Thoracic aorta (tissue), 2 donors: ENCODE results near the gene PLEKHG5. TPM values are rescaled to one million over a fixed set of nuclear protein-coding genes. Genes with fewer than 3 reads are reported as not detected.

Experiments
- ATAC-seq: fragments of 150-250 bp; one replicate; pipeline ENCODE4 v1.8.0; 2017; ENCODE audit warnings: low read depth; ENCODE audit not compliant: insufficient number of reproducible peaks, low FRiP score
- DNase-seq: peaks from one replicate; pipeline ENCODE4 v3.0.0-alpha.2; 2020; ENCODE audit warnings: low spot score
- H3K27ac ChIP-seq, 2 donors: fragments of 200-600 bp; sonication (generic); 1 replicate in 1 of 2; 2 replicates in 1 of 2; pipeline ENCODE4 v1.5.1; 2016; ENCODE audit warnings: mild to moderate bottlenecking in 2 of 2, moderate library complexity in 2 of 2
- H3K27me3 ChIP-seq: fragments of 200-600 bp; sonication (generic); replicated peaks from 2 replicates; pipeline ENCODE4 v1.6.0; 2016; ENCODE audit warnings: mild to moderate bottlenecking; ENCODE audit not compliant: insufficient read depth
- H3K36me3 ChIP-seq: fragments of 200-600 bp; sonication (generic); one replicate; pipeline ENCODE4 v1.5.1; 2016
- H3K4me1 ChIP-seq, 2 donors: fragments of 200-600 bp; sonication (generic); 1 replicate in 1 of 2; 2 replicates in 1 of 2; pipeline versions ENCODE4 v1.5.1 to v1.6.0; 2016; ENCODE audit warnings: low read depth in 2 of 2, mild to moderate bottlenecking in 1 of 2; ENCODE audit not compliant: control insufficient read depth in 1 of 2
- H3K4me3 ChIP-seq: fragments of 200-600 bp; sonication (generic); 2 replicates; pipeline ENCODE4 v1.5.1; 2016; ENCODE audit warnings: mild to moderate bottlenecking
- H3K9me3 ChIP-seq: fragments of 200-600 bp; sonication (generic); 2 replicates; pipeline ENCODE4 v1.5.1; 2016
- total RNA-seq, 2 donors: library from RNA; depleted of rRNA; stranded (reverse); fragments of >200 nt; gene quantifications; one replicate each; pipeline versions ENCODE4 v1.1.0 to v1.2.3, GENCODE V29; 2016
- TF ChIP-seq, protein P1 (sequence below): fragments of 200-600 bp; sonication (generic); IDR thresholded peaks from one replicate; pipeline ENCODE4 v1.5.1; 2019; ENCODE audit warnings: antibody characterized with exemption

The PLEKHG5 gene
- total RNA-seq, 2 donors from 2014 or later = 23.4 to 32.9 TPM

DNA sequence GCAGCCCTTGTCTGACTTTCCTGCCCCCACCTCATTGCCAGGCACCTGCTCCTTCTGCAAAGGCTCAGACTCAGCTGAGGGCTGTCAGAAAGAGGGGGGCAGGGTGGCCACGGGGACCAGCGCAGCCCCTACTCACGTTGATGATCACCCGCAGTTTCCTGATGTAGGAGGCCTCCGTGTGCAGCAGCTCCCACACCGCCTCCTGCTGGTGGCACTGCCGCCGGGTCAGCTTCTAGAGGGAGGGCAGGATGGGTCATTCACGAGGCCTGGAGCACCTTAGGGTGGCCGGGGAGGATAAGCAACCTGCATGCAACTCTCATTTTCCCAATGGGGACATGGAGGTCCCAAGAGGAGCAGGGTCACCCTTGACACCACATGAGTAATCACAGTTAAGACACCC, 19.1 kb downstream of the PLEKHG5 start:
- Histone ChIP-seq H3K27me3 (no peaks in the 10 kb centered on the region), H3K4me3 (no peak overlapping the region), H3K27ac (no peak overlapping the region), H3K9me3 (no peaks in the 10 kb centered on the region), H3K36me3 (peaks cover 30% of the 10 kb centered on the region), H3K4me1 (no peaks in the 10 kb centered on the region)
- ATAC-seq = no peak
- TF ChIP-seq, protein P1, sequence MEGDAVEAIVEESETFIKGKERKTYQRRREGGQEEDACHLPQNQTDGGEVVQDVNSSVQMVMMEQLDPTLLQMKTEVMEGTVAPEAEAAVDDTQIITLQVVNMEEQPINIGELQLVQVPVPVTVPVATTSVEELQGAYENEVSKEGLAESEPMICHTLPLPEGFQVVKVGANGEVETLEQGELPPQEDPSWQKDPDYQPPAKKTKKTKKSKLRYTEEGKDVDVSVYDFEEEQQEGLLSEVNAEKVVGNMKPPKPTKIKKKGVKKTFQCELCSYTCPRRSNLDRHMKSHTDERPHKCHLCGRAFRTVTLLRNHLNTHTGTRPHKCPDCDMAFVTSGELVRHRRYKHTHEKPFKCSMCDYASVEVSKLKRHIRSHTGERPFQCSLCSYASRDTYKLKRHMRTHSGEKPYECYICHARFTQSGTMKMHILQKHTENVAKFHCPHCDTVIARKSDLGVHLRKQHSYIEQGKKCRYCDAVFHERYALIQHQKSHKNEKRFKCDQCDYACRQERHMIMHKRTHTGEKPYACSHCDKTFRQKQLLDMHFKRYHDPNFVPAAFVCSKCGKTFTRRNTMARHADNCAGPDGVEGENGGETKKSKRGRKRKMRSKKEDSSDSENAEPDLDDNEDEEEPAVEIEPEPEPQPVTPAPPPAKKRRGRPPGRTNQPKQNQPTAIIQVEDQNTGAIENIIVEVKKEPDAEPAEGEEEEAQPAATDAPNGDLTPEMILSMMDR = no peak
- no peak for DNase-seq

DNA sequence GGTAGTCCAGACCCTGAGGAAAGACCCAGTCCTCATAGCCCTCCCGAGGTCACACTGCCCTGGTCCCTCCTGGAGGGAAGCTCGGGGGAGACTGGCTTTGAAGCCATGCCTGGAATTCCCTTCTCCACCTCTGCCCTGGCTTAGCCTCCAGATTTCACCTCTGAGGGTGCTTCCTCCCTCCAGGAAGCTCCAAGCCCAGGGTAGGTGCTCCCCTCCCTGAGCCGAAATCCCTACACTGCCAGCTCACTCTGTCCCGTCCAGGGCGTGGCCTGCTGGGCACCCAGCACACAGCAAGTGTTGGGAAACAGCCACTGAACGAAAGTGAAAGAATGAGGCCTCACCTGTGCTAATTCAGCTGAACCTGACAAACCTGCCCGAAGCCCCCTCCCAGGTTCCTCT, 19.5 kb downstream of the PLEKHG5 start:
- H3K9me3 ChIP-seq = no peaks in the 10 kb centered on the region
- no peak overlapping the region for H3K27ac ChIP-seq
- TF ChIP-seq, protein P1 = no peak
- H3K36me3 ChIP-seq = peaks cover 30% of the 10 kb centered on the region
- H3K4me3 ChIP-seq = no peak overlapping the region
- no peaks in the 10 kb centered on the region for H3K27me3 ChIP-seq
- H3K4me1 ChIP-seq = no peaks in the 10 kb centered on the region
- no peak for DNase-seq
- ATAC-seq = no peak

DNA sequence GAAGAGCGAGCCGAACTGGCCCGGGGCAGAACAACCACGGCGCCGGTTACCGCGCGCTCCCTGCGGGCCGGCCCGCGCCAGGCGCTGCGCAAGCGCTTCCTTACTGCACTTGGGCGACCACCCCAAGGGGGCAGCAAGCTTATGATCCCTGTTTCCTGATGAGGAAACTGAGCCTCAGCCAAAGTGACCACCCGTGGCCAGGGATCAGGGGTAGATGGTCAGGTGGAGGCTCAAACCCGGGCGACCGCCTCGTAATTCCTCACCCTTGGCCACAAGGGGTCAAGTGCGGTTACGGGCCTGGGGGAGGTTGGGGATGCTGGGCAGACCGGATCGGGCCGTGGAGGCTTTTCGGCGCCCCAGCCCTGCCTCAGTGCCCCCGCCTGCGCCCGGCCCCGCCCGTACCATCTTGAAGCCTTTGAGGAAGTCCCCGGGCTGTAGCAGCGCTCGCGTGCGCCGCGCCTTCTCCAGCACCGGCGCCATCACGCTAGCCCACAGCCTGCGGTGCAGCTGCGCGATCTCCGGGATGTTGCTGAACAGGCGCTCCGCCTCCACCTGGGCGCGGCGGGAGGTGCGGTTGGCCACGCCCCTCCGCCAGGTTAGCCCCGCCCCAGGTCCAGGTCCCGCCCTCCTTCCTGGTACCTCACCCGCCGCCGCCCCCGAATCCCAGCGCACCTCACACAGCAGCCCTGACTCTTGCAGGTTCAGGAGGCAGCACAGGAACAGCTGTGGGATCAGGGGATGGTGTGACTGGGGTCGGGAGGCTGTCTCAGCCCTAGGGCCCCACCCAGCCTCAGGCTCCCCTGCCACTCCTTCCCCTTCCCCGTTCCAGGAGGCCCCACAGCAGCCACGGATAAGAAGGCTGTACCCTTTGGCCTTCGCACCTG, 20.1 kb downstream of the PLEKHG5 start:
- no peak overlapping the region for H3K4me3 ChIP-seq
- TF ChIP-seq, protein P1 = no peak
- H3K36me3 ChIP-seq = peaks cover 30% of the 10 kb centered on the region
- H3K4me1 ChIP-seq = no peaks in the 10 kb centered on the region
- no peaks in the 10 kb centered on the region for H3K9me3 ChIP-seq
- H3K27me3 ChIP-seq = no peaks in the 10 kb centered on the region
- ATAC-seq (no peak), DNase-seq (no peak)
- H3K27ac ChIP-seq = no peak overlapping the region

DNA sequence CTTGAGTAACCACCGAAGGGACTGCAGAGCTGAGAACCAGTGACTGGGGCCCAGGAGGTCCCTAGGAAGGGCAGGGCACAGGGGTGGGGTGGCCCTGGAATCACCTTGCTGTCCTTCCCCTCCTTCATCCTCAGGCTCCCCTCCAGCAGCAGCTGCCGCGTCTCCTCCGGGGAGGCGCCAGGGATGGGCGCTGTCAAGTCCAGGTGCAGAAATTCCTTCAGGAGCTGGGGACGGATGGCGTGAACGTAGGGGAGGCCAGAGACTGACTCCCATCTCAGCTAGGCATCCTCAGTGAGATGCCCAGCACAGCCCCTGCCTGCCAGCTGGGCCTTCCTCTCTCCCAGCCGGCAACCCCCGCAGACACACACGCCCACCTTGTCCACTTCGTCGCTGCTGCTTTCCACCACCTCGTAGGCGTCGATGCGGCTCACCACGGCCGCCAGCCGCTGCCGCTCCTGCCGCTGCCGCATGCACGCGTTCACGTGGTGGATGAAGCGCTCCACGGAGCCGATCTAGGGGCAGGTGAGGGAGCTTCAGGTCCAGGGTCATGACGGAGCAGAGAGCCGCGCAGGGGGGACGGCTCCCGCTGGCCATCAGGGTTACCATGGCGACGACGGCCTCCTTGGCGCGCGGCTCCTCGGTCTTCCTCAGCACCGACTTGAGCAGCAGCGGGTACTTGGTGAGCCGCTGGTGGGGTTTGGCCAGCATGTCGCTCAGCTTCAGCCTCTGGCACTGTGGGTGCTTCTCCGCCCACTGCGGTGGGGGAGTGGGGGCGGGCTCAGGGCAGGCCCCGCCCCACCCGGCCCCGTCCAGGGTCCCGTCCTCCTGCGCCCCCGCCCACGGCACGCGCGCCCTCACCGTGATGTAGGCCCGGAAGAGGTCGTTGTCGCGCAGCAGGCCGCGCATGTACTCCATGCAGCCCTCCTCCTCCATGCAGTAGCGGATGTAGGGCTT, 21.1 kb downstream of the PLEKHG5 start:
- no peak overlapping the region for H3K4me3 ChIP-seq
- H3K36me3 ChIP-seq = peaks cover 30% of the 10 kb centered on the region
- DNase-seq (no peak), ATAC-seq (no peak)
- H3K27ac ChIP-seq = no peak overlapping the region
- TF ChIP-seq, protein P1 = no peak
- H3K9me3 ChIP-seq = no peaks in the 10 kb centered on the region
- no peaks in the 10 kb centered on the region for H3K27me3 ChIP-seq
- H3K4me1 ChIP-seq = no peaks in the 10 kb centered on the region
